H1 (cell line): ENCODE results near the gene ZNF689.

Experiments
- JUN ChIP-seq: IDR thresholded peaks from 2 replicates; pipeline ENCODE4 v1.6.1; 2011; ENCODE audit warnings: low read depth, mild to moderate bottlenecking, improper control_type of control experiment, low read length
- POLR2A ChIP-seq, 2 experiments: IDR thresholded peaks; 1 replicate in 1 of 2; 2 replicates in 1 of 2; pipeline ENCODE4 v1.6.1; 2011; ENCODE audit warnings: low read depth in 2 of 2, low read length in 2 of 2, mild to moderate bottlenecking in 2 of 2; ENCODE audit errors: control extremely low read depth in 1 of 2
- POLR2AphosphoS5 ChIP-seq: IDR thresholded peaks from 2 replicates; pipeline ENCODE4 v1.6.1; 2011; ENCODE audit warnings: low read depth, low read length
- SIN3A ChIP-seq, 2 experiments: IDR thresholded peaks in 1 of 2; conservative IDR thresholded peaks in 1 of 2; 2 replicates each; pipeline ENCODE4 v1.6.1; 2011 to 2012; ENCODE audit warnings: low read length in 2 of 2, improper control_type of control experiment in 1 of 2, low read depth in 1 of 2, mild to moderate bottlenecking in 1 of 2
- SRF ChIP-seq: IDR thresholded peaks from 2 replicates; pipeline ENCODE4 v1.6.1; 2011; ENCODE audit warnings: mild to moderate bottlenecking, low read depth, low read length, moderate library complexity

- TF ChIP-seq POLR2A (IDR thresholded peaks at IDR 0.05; ENCODE audit: control extremely low read depth in 1 of 2, low read depth in 2 of 2, low read length in 2 of 2) (no peak), SRF (no peak), JUN (no peak), POLR2AphosphoS5 (no peak), SIN3A (conservative IDR thresholded peaks at IDR 0.05 in 1 of 2, IDR thresholded peaks at IDR 0.05 in 1 of 2; ENCODE audit: low read depth in 1 of 2, low read length in 2 of 2) (no peak)
Measured at GRCh38 chr16:30559690-30560089, 50.5 kb downstream of the ZNF689 start.
